ENCODE results near the gene CRELD2. TPM values are rescaled to one million over a fixed set of nuclear protein-coding genes. Genes with fewer than 3 reads are reported as not detected.

Gene CRELD2
- total RNA-seq, 2 experiments from 2014 or later = 21.2 to 23.3 TPM

- Histone ChIP-seq H3K4me1 (ENCODE audit: insufficient read depth, low read length) (peaks cover 58% of the 10 kb centered on the region), H3K4me3 (ENCODE audit: low read length) (peak overlapping the region; percentile 47), H3K27me3 (ENCODE audit: control insufficient read depth in 1 of 2, insufficient read depth in 2 of 2, low read length in 2 of 2) (no peaks in the 10 kb centered on the region), H3K9me3 (ENCODE audit: control insufficient read depth in 1 of 2, insufficient read depth in 1 of 2, low read length in 2 of 2) (peaks cover 0 to 10% of the 10 kb centered on the region in 2 experiments), H3K27ac (ENCODE audit: low read depth in 1 of 2, low read length in 2 of 2) (peak overlapping the region; percentile 86 to 88), H3K36me3 (ENCODE audit: insufficient read depth, low read length) (no peaks in the 10 kb centered on the region)
- DNase-seq = peak; percentile 85 to 97 (median 92)
- Mint-ChIP-seq H3K4me3 (peak overlapping the region; percentile 76), H3K9me3 (no peaks in the 10 kb centered on the region), H3K27ac (peak overlapping the region; percentile 87), H3K4me1 (ENCODE audit: low read depth) (peaks cover 13% of the 10 kb centered on the region), H3K27me3 (no peaks in the 10 kb centered on the region), H3K36me3 (ENCODE audit: low read depth) (no peaks in the 10 kb centered on the region)
- CTCF ChIA-PET = interaction anchor here (0.6 to 1.2 kb wide), 2 partner anchors 94 to 340 kb away, joined by 3 to 6 read pairs; no protein-coding TSS in a partner anchor
- POLR2A ChIA-PET = interaction anchor here (0.7 to 3.2 kb wide), 13 partner anchors 11 to 685 kb away, joined by 3 to 92 read pairs (median 5); partner anchors contain the start of gene PIM3
- no peak for TF ChIP-seq CTCF (IDR thresholded peaks at IDR 0.05)
- intact Hi-C loops (cut with DNase I, micrococcal nuclease) = loop anchor here (1.0 to 10.0 kb wide), 5 partner anchors 24 to 259 kb away; partner anchors contain the start of gene PIM3 (in 1 of the 2)
- peak; percentile 74 for ATAC-seq (ENCODE audit: poor library complexity)
Measured at GRCh38 chr22:49936018-49936972, 17.9 kb downstream of the CRELD2 start.

- peak in 3 of 14 experiments; percentile 21 to 50 (median 32) for DNase-seq
- peak overlapping the region; percentile 87 for H3K27ac Mint-ChIP-seq
- CTCF ChIA-PET = no interaction called here
Measured at GRCh38 chr22:49936973-49937757, 18.7 kb downstream of the CRELD2 start.

More at GRCh38 chr22:49936973-49937757, 18.7 kb downstream of the CRELD2 start:
- peak overlapping the region; percentile 76 for H3K4me3 Mint-ChIP-seq
- H3K27ac ChIP-seq (ENCODE audit: low read depth in 1 of 2, low read length in 2 of 2) = peak overlapping the region; percentile 86 to 88
- POLR2A ChIA-PET = interaction anchor here (1.1 to 3.2 kb wide), 8 partner anchors 10 to 684 kb away, joined by 4 to 92 read pairs (median 11); partner anchors contain the start of gene PIM3
- peaks cover 8% of the 10 kb centered on the region for H3K4me1 Mint-ChIP-seq (ENCODE audit: low read depth)
- intact Hi-C loops (cut with DNase I, micrococcal nuclease) = loop anchor here (1.0 to 10.0 kb wide), 5 partner anchors 23 to 258 kb away; partner anchors contain the start of gene PIM3 (in 1 of the 2)
- H3K4me1 ChIP-seq (ENCODE audit: insufficient read depth, low read length) = peaks cover 59% of the 10 kb centered on the region
- no peaks in the 10 kb centered on the region for H3K36me3 Mint-ChIP-seq (ENCODE audit: low read depth)
- no peaks in the 10 kb centered on the region for H3K27me3 ChIP-seq (ENCODE audit: control insufficient read depth in 1 of 2, insufficient read depth in 2 of 2, low read length in 2 of 2)
- peak overlapping the region; percentile 47 for H3K4me3 ChIP-seq (ENCODE audit: low read length)
- peaks cover 0 to 10% of the 10 kb centered on the region in 2 experiments for H3K9me3 ChIP-seq (ENCODE audit: control insufficient read depth in 1 of 2, insufficient read depth in 1 of 2, low read length in 2 of 2)
- H3K9me3 Mint-ChIP-seq = no peaks in the 10 kb centered on the region
- no peaks in the 10 kb centered on the region for H3K36me3 ChIP-seq (ENCODE audit: insufficient read depth, low read length)
- ATAC-seq (ENCODE audit: poor library complexity) = no peak
- no peak for TF ChIP-seq CTCF (IDR thresholded peaks at IDR 0.05)
- no peaks in the 10 kb centered on the region for H3K27me3 Mint-ChIP-seq

Measured in CD4-positive, alpha-beta T cell (primary cell).